GM23338 (cell line): ENCODE results near the gene MED13L. TPM values are rescaled to one million over a fixed set of nuclear protein-coding genes. Genes with fewer than 3 reads are reported as not detected.

Experiments
- ATAC-seq: fragments of 200-7000 bp; cut with Tn5 transposase; 3 replicates; pipeline ENCODE4 v1.9.1; 2020
- DNase-seq: peaks from one replicate; pipeline ENCODE4 v3.0.0-alpha.2; 2015; ENCODE audit warnings: low spot score
- H2AFZ ChIP-seq: fragments of 200-600 bp; sonication (generic); 2 replicates; pipeline ENCODE4 v1.8.0; 2016; ENCODE audit warnings: antibody characterized with exemption, mild to moderate bottlenecking, moderate library complexity
- H3F3A ChIP-seq: fragments of 200-600 bp; sonication (generic); replicated peaks from 2 replicates; pipeline ENCODE4 v1.8.0; 2017; ENCODE audit warnings: antibody characterized with exemption, mixed run types, low read depth
- H3K27ac ChIP-seq: fragments of 200-600 bp; sonication (generic); 2 replicates; pipeline ENCODE4 v1.6.1; 2016; ENCODE audit warnings: low read depth
- H3K27me3 ChIP-seq: fragments of 200-600 bp; sonication (generic); 2 replicates; pipeline ENCODE4 v1.8.0; 2016; ENCODE audit warnings: mild to moderate bottlenecking, mixed run types, moderate library complexity; ENCODE audit not compliant: insufficient read depth
- H3K36me3 ChIP-seq: fragments of 200-600 bp; sonication (generic); 2 replicates; pipeline ENCODE4 v1.8.0; 2016; ENCODE audit warnings: mild to moderate bottlenecking; ENCODE audit not compliant: insufficient read depth
- H3K4me1 ChIP-seq: fragments of 200-600 bp; sonication (generic); 2 replicates; pipeline ENCODE4 v1.8.0; 2016; ENCODE audit warnings: mild to moderate bottlenecking, moderate library complexity; ENCODE audit not compliant: insufficient read depth
- H3K4me2 ChIP-seq: fragments of 200-600 bp; sonication (generic); 2 replicates; pipeline ENCODE4 v1.7.1; 2017; ENCODE audit warnings: mixed run types
- H3K4me3 ChIP-seq: fragments of 200-600 bp; sonication (generic); 2 replicates; pipeline ENCODE4 v1.6.1; 2016; ENCODE audit warnings: mixed run types
- H3K79me2 ChIP-seq: fragments of 200-600 bp; sonication (generic); replicated peaks from 2 replicates; pipeline ENCODE4 v1.8.0; 2017; ENCODE audit warnings: mild to moderate bottlenecking; ENCODE audit not compliant: insufficient read depth
- H3K9me2 ChIP-seq: fragments of 200-600 bp; sonication (generic); 2 replicates; pipeline ENCODE4 v1.8.0; 2017; ENCODE audit not compliant: insufficient read depth
- H4K20me1 ChIP-seq: fragments of 200-600 bp; sonication (generic); replicated peaks from 2 replicates; pipeline ENCODE4 v1.8.0; 2017; ENCODE audit warnings: mild to moderate bottlenecking; ENCODE audit not compliant: insufficient read depth
- H3K27ac Mint-ChIP-seq: 2 replicates; pipeline ENCODE4 v1.8.0; 2020; ENCODE audit warnings: inconsistent platforms, mild to moderate bottlenecking, moderate library complexity, mixed read lengths
- H3K27me3 Mint-ChIP-seq: 3 replicates; pipeline ENCODE4 v1.8.0; 2022; ENCODE audit warnings: low read depth, mild to moderate bottlenecking, moderate library complexity, mixed read lengths, inconsistent platforms; ENCODE audit not compliant: insufficient read depth, poor library complexity
- H3K36me3 Mint-ChIP-seq: 3 replicates; pipeline ENCODE4 v1.8.0; 2021; ENCODE audit warnings: low read depth, mild to moderate bottlenecking, inconsistent platforms, moderate library complexity, mixed read lengths
- H3K4me1 Mint-ChIP-seq: 3 replicates; pipeline ENCODE4 v1.8.0; 2020; ENCODE audit warnings: mild to moderate bottlenecking, inconsistent platforms, mixed read lengths
- H3K4me3 Mint-ChIP-seq: 3 replicates; pipeline ENCODE4 v1.8.0; 2021; ENCODE audit warnings: moderate library complexity, mild to moderate bottlenecking, inconsistent platforms, mixed read lengths
- H3K9me3 Mint-ChIP-seq: 3 replicates; pipeline ENCODE4 v1.8.0; 2020; ENCODE audit warnings: moderate library complexity, mild to moderate bottlenecking, inconsistent platforms, mixed read lengths
- CREB1 ChIP-seq: fragments of 250-450 bp; sonication (Bioruptor Pico); IDR thresholded peaks from 2 replicates; pipeline ENCODE4 v1.5.0; 2020; ENCODE audit warnings: low read depth, mild to moderate bottlenecking, moderate library complexity
- EZH2phosphoT487 ChIP-seq: fragments of 200-600 bp; sonication (generic); IDR thresholded peaks from one replicate; pipeline ENCODE4 v1.8.1; 2018; ENCODE audit warnings: antibody characterized with exemption; ENCODE audit not compliant: unreplicated experiment
- REST ChIP-seq: IDR thresholded peaks from one replicate; pipeline ENCODE4 v1.6.1; 2018; ENCODE audit warnings: antibody characterized with exemption; ENCODE audit not compliant: unreplicated experiment
- STAT1 ChIP-seq: IDR thresholded peaks from one replicate; pipeline ENCODE4 v1.6.1; 2016; ENCODE audit warnings: antibody characterized with exemption; ENCODE audit not compliant: unreplicated experiment
- polyA plus RNA-seq: library from polyadenylated mRNA; unstranded; fragments of >200 nt; fragmentation: Nextera tagmentation; extraction: Ambion mirVana; gene quantifications from 2 replicates; pipeline ENCODE4 v1.2.1, GENCODE V29; 2016
- total RNA-seq: library from RNA; depleted of rRNA; stranded (reverse); fragments of >200 nt; shearing (Covaris generic); gene quantifications from 2 replicates; pipeline ENCODE4 v1.2.3, GENCODE V29; 2014
- TF ChIP-seq, protein P1 (sequence below): IDR thresholded peaks from 2 replicates; pipeline ENCODE4 v1.6.1; 2016; ENCODE audit warnings: antibody characterized with exemption

The MED13L gene
- total and polyA plus RNA-seq, 2 experiments from 2014 or later = 20.9 to 73.6 TPM

DNA sequence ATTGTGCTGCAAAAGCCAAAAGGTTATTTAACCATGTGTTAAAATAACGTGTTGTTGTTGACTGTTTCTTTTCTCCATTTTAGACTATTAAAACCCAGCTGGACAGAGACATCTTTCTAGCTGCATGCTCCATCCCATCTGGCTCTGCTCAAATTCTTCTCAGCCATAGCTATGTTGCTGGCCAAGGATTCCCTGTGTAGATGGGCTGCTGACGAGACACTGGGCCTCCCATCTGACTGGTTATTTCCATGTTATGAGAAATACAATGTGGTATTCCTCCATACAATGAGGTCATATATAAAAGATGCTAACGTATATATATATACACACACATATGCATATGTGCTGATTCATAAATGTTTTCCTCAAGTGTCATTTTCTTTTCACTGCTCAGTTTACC lies 30.1 kb downstream of the MED13L start (continued):
- TF ChIP-seq REST = no peak
- TF ChIP-seq EZH2phosphoT487 = no peak

DNA sequence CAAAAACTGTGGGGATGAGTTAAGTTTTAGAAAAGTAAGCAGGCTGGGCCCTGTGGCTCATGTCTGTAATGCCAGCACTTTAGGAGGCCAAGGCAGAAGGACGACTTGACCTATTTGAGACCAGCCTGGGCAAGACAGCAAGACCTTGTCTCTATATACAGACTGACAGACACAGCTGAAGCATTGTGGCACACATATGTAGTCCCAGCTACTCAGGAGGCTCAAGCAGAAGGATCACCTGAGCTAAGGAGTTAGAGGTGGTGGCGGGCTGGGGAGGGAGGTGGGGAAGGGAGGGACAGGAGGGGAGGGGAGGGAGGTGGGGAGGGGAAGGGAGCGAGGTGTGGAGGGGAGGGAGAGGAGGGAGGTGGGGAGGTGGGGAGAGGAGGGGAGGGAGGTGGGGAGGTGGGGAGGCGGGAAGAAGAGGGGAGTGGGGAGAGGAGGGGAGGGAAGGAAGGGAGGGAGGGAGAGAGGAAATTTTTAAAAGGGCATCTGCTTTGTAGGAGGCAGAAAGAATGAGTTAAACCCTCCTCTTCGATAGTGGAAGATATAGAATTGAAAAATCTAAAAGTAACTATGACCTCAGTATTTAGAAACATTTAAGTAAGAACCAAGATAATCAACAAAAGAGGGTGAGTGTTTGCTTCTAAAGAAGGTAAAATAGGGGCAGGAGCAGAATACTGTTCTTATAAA lies 30.9 kb downstream of the MED13L start:
- Histone ChIP-seq H3K36me3 (no peaks in the 10 kb centered on the region), H3K4me3 (no peak overlapping the region), H3K27me3 (no peaks in the 10 kb centered on the region), H3K9me2 (no peaks in the 10 kb centered on the region), H3K4me2 (peak overlapping the region; percentile 12; the same call in 1 of the 2 replicates), H2AFZ (no peak overlapping the region), H3K27ac (0 out of 2 replicates have a peak overlapping the region, but pooled peaks have one; percentile 22), H3F3A (no peaks in the 10 kb centered on the region), H4K20me1 (peaks cover 28% of the 10 kb centered on the region), H3K79me2 (peaks cover 97% of the 10 kb centered on the region), H3K4me1 (peaks cover 53% of the 10 kb centered on the region)
- no peak for ATAC-seq
- peaks cover 18% of the 10 kb centered on the region; the same call in 2 of the 3 replicates for H3K9me3 Mint-ChIP-seq
- DNase-seq = peak; percentile 47
- peak overlapping the region; percentile 50; the same call in 1 of the 2 replicates for H3K27ac Mint-ChIP-seq
- H3K4me1 Mint-ChIP-seq = peaks cover 61% of the 10 kb centered on the region
- no peaks in the 10 kb centered on the region for H3K27me3 Mint-ChIP-seq
- no peak overlapping the region for H3K4me3 Mint-ChIP-seq
- H3K36me3 Mint-ChIP-seq = peaks cover 16% of the 10 kb centered on the region
- no peak for TF ChIP-seq EZH2phosphoT487

GRCh38 chr12:116245189-116245588 lies 32.3 kb downstream of the MED13L start:
- ATAC-seq = peak; percentile 14; the same call in 1 of the 3 replicates
- Histone ChIP-seq H3K27ac (no peak overlapping the region; the same call in 1 of the 2 replicates), H3K79me2 (peaks cover 97% of the 10 kb centered on the region), H3K27me3 (no peaks in the 10 kb centered on the region), H3K4me3 (no peak overlapping the region), H2AFZ (no peak overlapping the region), H3K4me2 (peak overlapping the region; percentile 19; the same call in 1 of the 2 replicates), H3K4me1 (peaks cover 53% of the 10 kb centered on the region), H3K36me3 (no peaks in the 10 kb centered on the region), H3F3A (no peaks in the 10 kb centered on the region), H4K20me1 (peaks cover 28% of the 10 kb centered on the region), H3K9me2 (no peaks in the 10 kb centered on the region)
- Mint-ChIP-seq H3K36me3 (peaks cover 10% of the 10 kb centered on the region; the same call in 2 of the 3 replicates), H3K4me1 (peaks cover 64% of the 10 kb centered on the region), H3K9me3 (peaks cover 10% of the 10 kb centered on the region; the same call in 2 of the 3 replicates), H3K27ac (peak overlapping the region; percentile 38), H3K4me3 (no peak overlapping the region), H3K27me3 (peaks cover 3% of the 10 kb centered on the region)
- DNase-seq = no peak
- no peak for TF ChIP-seq REST
- TF ChIP-seq, protein P1, sequence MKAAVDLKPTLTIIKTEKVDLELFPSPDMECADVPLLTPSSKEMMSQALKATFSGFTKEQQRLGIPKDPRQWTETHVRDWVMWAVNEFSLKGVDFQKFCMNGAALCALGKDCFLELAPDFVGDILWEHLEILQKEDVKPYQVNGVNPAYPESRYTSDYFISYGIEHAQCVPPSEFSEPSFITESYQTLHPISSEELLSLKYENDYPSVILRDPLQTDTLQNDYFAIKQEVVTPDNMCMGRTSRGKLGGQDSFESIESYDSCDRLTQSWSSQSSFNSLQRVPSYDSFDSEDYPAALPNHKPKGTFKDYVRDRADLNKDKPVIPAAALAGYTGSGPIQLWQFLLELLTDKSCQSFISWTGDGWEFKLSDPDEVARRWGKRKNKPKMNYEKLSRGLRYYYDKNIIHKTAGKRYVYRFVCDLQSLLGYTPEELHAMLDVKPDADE = no peak
- TF ChIP-seq STAT1 = no peak
- no peak for TF ChIP-seq CREB1 (CRISPR knock-in tag)
